Activated CD4-positive, alpha-beta memory T cell treated with anti-CD3 and anti-CD28 coated beads, Interleukin-2, amount 10 ng/mL, durations not matched to agents 7 days and 5 days (primary cell): ENCODE results near the gene PRR4. TPM values are rescaled to one million over a fixed set of nuclear protein-coding genes. Genes with fewer than 3 reads are reported as not detected.
A peak's percentile ranks its signal among the peaks of the same experiment; 100 is the strongest.

Experiments
- CTCF ChIA-PET: fragments of 350-600 bp; sonication (Branson Sonifier 250); formaldehyde crosslinking; loops from one replicate; lab custom pipeline; 2021; ENCODE audit warnings: antibody characterized with exemption, inconsistent platforms; lab: Charles Lee
- POLR2A ChIA-PET: fragments of 350-600 bp; sonication (Branson Sonifier 250); formaldehyde crosslinking; loops from one replicate; lab custom pipeline; 2021; ENCODE audit warnings: antibody characterized with exemption; lab: Charles Lee
- DNase-seq: peaks from one replicate; pipeline ENCODE4 v3.0.0-alpha.2; 2020
- H3K27ac Mint-ChIP-seq: one replicate; pipeline ENCODE4 v1.8.0; 2021; ENCODE audit warnings: mild to moderate bottlenecking, mixed read lengths
- H3K27me3 Mint-ChIP-seq: one replicate; pipeline ENCODE4 v1.8.0; 2021; ENCODE audit warnings: mixed read lengths
- H3K36me3 Mint-ChIP-seq: one replicate; pipeline ENCODE4 v1.8.0; 2021; ENCODE audit warnings: low read depth, mixed read lengths
- H3K4me1 Mint-ChIP-seq: one replicate; pipeline ENCODE4 v1.8.0; 2021; ENCODE audit warnings: mixed read lengths
- H3K4me3 Mint-ChIP-seq: one replicate; pipeline ENCODE4 v1.8.0; 2021; ENCODE audit warnings: mild to moderate bottlenecking, mixed read lengths
- H3K9me3 Mint-ChIP-seq: one replicate; pipeline ENCODE4 v1.8.0; 2021; ENCODE audit warnings: mixed read lengths
- total RNA-seq, 2 experiments: library from RNA; stranded (reverse); gene quantifications; one replicate each; pipeline ENCODE4 v1.2.3, GENCODE V29; 2021

The PRR4 gene
- under 1 TPM; 0.68 to 0.98 TPM for total RNA-seq

- DNase-seq = peak; percentile 60
- peaks cover 38% of the 10 kb centered on the region for H3K4me1 Mint-ChIP-seq
- H3K27ac Mint-ChIP-seq = peak within 1 kb of the TSS; percentile 21
- H3K9me3 Mint-ChIP-seq = peaks cover 3% of the 10 kb centered on the region
- H3K36me3 Mint-ChIP-seq = peaks cover 11% of the 10 kb centered on the region
- ChIA-PET POLR2A (interaction anchor here (1.4 kb wide), 1 partner anchor 322 kb away, joined by 12 read pairs; the partner anchor contains the start of gene SMIM10L1), CTCF (no interaction called here)
- H3K27me3 Mint-ChIP-seq = no peaks in the 10 kb centered on the region
- H3K4me3 Mint-ChIP-seq = no peak within 1 kb of the TSS
Observed at GRCh38 chr12:10849425-10849878, at the start of gene PRR4. Gene PRR4, minus strand, starts transcription at chr12:10849475. Its CDS starts 38 bp downstream, at chr12:10849437.

- H3K36me3 Mint-ChIP-seq = no peaks in the 10 kb centered on the region
- no peak overlapping the region for H3K27ac Mint-ChIP-seq
- H3K4me1 Mint-ChIP-seq = no peaks in the 10 kb centered on the region
- ChIA-PET CTCF (interaction anchor here (0.6 kb wide), 1 partner anchor 375 kb away, joined by 4 read pairs; no protein-coding TSS in a partner anchor), POLR2A (no interaction called here)
- peaks cover 2% of the 10 kb centered on the region for H3K9me3 Mint-ChIP-seq
- H3K27me3 Mint-ChIP-seq = no peaks in the 10 kb centered on the region
- no peak overlapping the region for H3K4me3 Mint-ChIP-seq
- no peak for DNase-seq
Observed at GRCh38 chr12:10896854-10897253, 47.6 kb upstream of the PRR4 start.

GRCh38 chr12:10891937-10892336 lies 42.7 kb upstream of the PRR4 start:
- H3K4me1 Mint-ChIP-seq = no peaks in the 10 kb centered on the region
- H3K27me3 Mint-ChIP-seq = no peaks in the 10 kb centered on the region
- POLR2A ChIA-PET = no interaction called here
- no peak overlapping the region for H3K4me3 Mint-ChIP-seq
- no peaks in the 10 kb centered on the region for H3K9me3 Mint-ChIP-seq
- no peaks in the 10 kb centered on the region for H3K36me3 Mint-ChIP-seq
- CTCF ChIA-PET = no interaction called here
- no peak for DNase-seq
- H3K27ac Mint-ChIP-seq = no peak overlapping the region

GRCh38 chr12:10889226-10889625 lies 40.0 kb upstream of the PRR4 start:
- H3K36me3 Mint-ChIP-seq = no peaks in the 10 kb centered on the region
- H3K27me3 Mint-ChIP-seq = no peaks in the 10 kb centered on the region
- H3K4me3 Mint-ChIP-seq = no peak overlapping the region
- H3K4me1 Mint-ChIP-seq = no peaks in the 10 kb centered on the region
- H3K27ac Mint-ChIP-seq = no peak overlapping the region
- no peak for DNase-seq
- ChIA-PET CTCF (no interaction called here), POLR2A (no interaction called here)
- no peaks in the 10 kb centered on the region for H3K9me3 Mint-ChIP-seq

- POLR2A ChIA-PET = no interaction called here
- no peak within 1 kb of the TSS for H3K4me3 Mint-ChIP-seq
- DNase-seq = no peak
- no peak within 1 kb of the TSS for H3K27ac Mint-ChIP-seq
- no peaks in the 10 kb centered on the region for H3K27me3 Mint-ChIP-seq
- H3K36me3 Mint-ChIP-seq = no peaks in the 10 kb centered on the region
- H3K4me1 Mint-ChIP-seq = no peaks in the 10 kb centered on the region
- CTCF ChIA-PET = no interaction called here
- no peaks in the 10 kb centered on the region for H3K9me3 Mint-ChIP-seq
Observed at GRCh38 chr12:10884086-10884725, 34.9 kb upstream of the PRR4 start, which contains the start of gene PRH1. Gene PRH1, minus strand, starts transcription at chr12:10884255. Its CDS starts 38 bp downstream, at chr12:10884217.

- no peaks in the 10 kb centered on the region for H3K27me3 Mint-ChIP-seq
- H3K4me3 Mint-ChIP-seq = no peak overlapping the region
- ChIA-PET POLR2A (no interaction called here), CTCF (interaction anchor here (1.1 kb wide), 1 partner anchor 326 kb away, joined by 3 read pairs; no protein-coding TSS in a partner anchor)
- H3K27ac Mint-ChIP-seq = no peak overlapping the region
- H3K4me1 Mint-ChIP-seq = no peaks in the 10 kb centered on the region
- peaks cover 14% of the 10 kb centered on the region for H3K36me3 Mint-ChIP-seq
- H3K9me3 Mint-ChIP-seq = peaks cover 2% of the 10 kb centered on the region
- DNase-seq = no peak
Observed at GRCh38 chr12:10873378-10873777, 24.1 kb upstream of the PRR4 start.

GRCh38 chr12:10867381-10867780 lies 18.1 kb upstream of the PRR4 start:
- POLR2A ChIA-PET = no interaction called here

GRCh38 chr12:10863512-10864218 lies 14.4 kb upstream of the PRR4 start:
- peaks cover 2% of the 10 kb centered on the region for H3K36me3 Mint-ChIP-seq
- ChIA-PET CTCF (no interaction called here), POLR2A (no interaction called here)

More at GRCh38 chr12:10867381-10867780, 18.1 kb upstream of the PRR4 start:
- H3K4me1 Mint-ChIP-seq = no peaks in the 10 kb centered on the region
- no peaks in the 10 kb centered on the region for H3K9me3 Mint-ChIP-seq
- DNase-seq = no peak
- H3K27ac Mint-ChIP-seq = no peak overlapping the region
- H3K27me3 Mint-ChIP-seq = no peaks in the 10 kb centered on the region
- H3K36me3 Mint-ChIP-seq = no peaks in the 10 kb centered on the region
- CTCF ChIA-PET = no interaction called here
- no peak overlapping the region for H3K4me3 Mint-ChIP-seq

GRCh38 chr12:10861366-10861765 lies 12.1 kb upstream of the PRR4 start:
- ChIA-PET POLR2A (no interaction called here), CTCF (no interaction called here)
- H3K4me3 Mint-ChIP-seq = no peak overlapping the region
- H3K9me3 Mint-ChIP-seq = peaks cover 30% of the 10 kb centered on the region
- H3K36me3 Mint-ChIP-seq = peaks cover 14% of the 10 kb centered on the region
- H3K4me1 Mint-ChIP-seq = no peaks in the 10 kb centered on the region
- no peak overlapping the region for H3K27ac Mint-ChIP-seq
- no peak for DNase-seq
- no peaks in the 10 kb centered on the region for H3K27me3 Mint-ChIP-seq

More at GRCh38 chr12:10863512-10864218, 14.4 kb upstream of the PRR4 start:
- H3K27ac Mint-ChIP-seq = no peak overlapping the region
- no peak for DNase-seq
- H3K4me1 Mint-ChIP-seq = no peaks in the 10 kb centered on the region
- no peaks in the 10 kb centered on the region for H3K27me3 Mint-ChIP-seq
- peaks cover 12% of the 10 kb centered on the region for H3K9me3 Mint-ChIP-seq
- H3K4me3 Mint-ChIP-seq = no peak overlapping the region

GRCh38 chr12:10855807-10856206 lies 6.5 kb upstream of the PRR4 start:
- H3K36me3 Mint-ChIP-seq = peaks cover 30% of the 10 kb centered on the region
- no peak overlapping the region for H3K4me3 Mint-ChIP-seq

GRCh38 chr12:10853776-10854175 lies 4.5 kb upstream of the PRR4 start:
- Mint-ChIP-seq H3K4me3 (no peak overlapping the region), H3K36me3 (peaks cover 30% of the 10 kb centered on the region), H3K9me3 (peaks cover 31% of the 10 kb centered on the region), H3K27me3 (no peaks in the 10 kb centered on the region), H3K27ac (no peak overlapping the region), H3K4me1 (peaks cover 35% of the 10 kb centered on the region)
- DNase-seq = no peak
- POLR2A ChIA-PET = no interaction called here
- CTCF ChIA-PET = no interaction called here

More at GRCh38 chr12:10855807-10856206, 6.5 kb upstream of the PRR4 start:
- Mint-ChIP-seq H3K27ac (no peak overlapping the region), H3K9me3 (peaks cover 38% of the 10 kb centered on the region), H3K27me3 (no peaks in the 10 kb centered on the region), H3K4me1 (peaks cover 15% of the 10 kb centered on the region)
- POLR2A ChIA-PET = no interaction called here
- CTCF ChIA-PET = no interaction called here
- DNase-seq = no peak

- ChIA-PET CTCF (interaction anchor here (0.5 kb wide), 1 partner anchor 1113 kb away, joined by 3 read pairs; no protein-coding TSS in a partner anchor), POLR2A (interaction anchor here (0.9 kb wide), 1 partner anchor 320 kb away, joined by 4 read pairs; no protein-coding TSS in a partner anchor)
- no peaks in the 10 kb centered on the region for H3K27me3 Mint-ChIP-seq
- H3K4me1 Mint-ChIP-seq = peaks cover 38% of the 10 kb centered on the region
- no peak overlapping the region for H3K27ac Mint-ChIP-seq
- H3K4me3 Mint-ChIP-seq = no peak overlapping the region
- peaks cover 21% of the 10 kb centered on the region for H3K36me3 Mint-ChIP-seq
- peaks cover 11% of the 10 kb centered on the region for H3K9me3 Mint-ChIP-seq
- no peak for DNase-seq
Observed at GRCh38 chr12:10851243-10851858, 2.1 kb upstream of the PRR4 start.

- Mint-ChIP-seq H3K27ac (no peak overlapping the region), H3K36me3 (peaks cover 11% of the 10 kb centered on the region), H3K4me3 (no peak overlapping the region), H3K27me3 (no peaks in the 10 kb centered on the region), H3K9me3 (peaks cover under 1% of the 10 kb centered on the region), H3K4me1 (peaks cover 38% of the 10 kb centered on the region)
- no peak for DNase-seq
- POLR2A ChIA-PET = no interaction called here
- CTCF ChIA-PET = no interaction called here
Observed at GRCh38 chr12:10847744-10848143, 1.5 kb downstream of the PRR4 start.
